Heart left ventricle (tissue), 13 donors: ENCODE data around the gene TNIK.

Experiments used
- POLR2A ChIP-seq, 2 donors: fragments of 450-650 bp; IDR thresholded peaks; one replicate each; pipeline ENCODE4 v1.6.1; 2017; ENCODE audit warnings: antibody characterized with exemption in 2 of 2, mild to moderate bottlenecking in 2 of 2, moderate library complexity in 2 of 2
- TF ChIP-seq, protein P1 (sequence below), 12 donors: fragments of 200-600 bp; sonication (generic) in 4 of 12; IDR thresholded peaks; one replicate each; pipeline versions ENCODE4 v1.5.0 to v1.8.0; 2018 to 2022; ENCODE audit warnings: antibody characterized with exemption in 12 of 12, mild to moderate bottlenecking in 5 of 12
- donor health status: ischemic (EF 13 %, LVEDD 7.1; RV severe dilation, severe dysfunction).
- donor health status: DM: no; HTN: yes; CAD: no.
- donor health status: DM: no; HTN: no; CAD: no.
- donor health status: ischemic (EF 25% LVEDD 6.9; RV normal size, moderate dysfunction).
- donor health status: ischemic (EF 25% LVEDD 5.7; RV mildly dilated, moderate dysfunction).
- donor health status: ischemic (EF 35%, LVEDD 5.7; RV mildly dilated, moderate dysfunction).
- donor health status: nonischemic (EF 11% LVEDD 7.7; RV severe dilation, severe dysfunction).
- donor health status: DM: yes; HTN: yes; CAD: no.
- donor health status: PGD.
- donor health status: ischemic (EF 29% LVEDD 5.4; RV normal size, mild dysfunction).
- donor health status: nonischemic (EF 23%, LVEDD 6.1; RV moderate dilation, normal function).

DNA sequence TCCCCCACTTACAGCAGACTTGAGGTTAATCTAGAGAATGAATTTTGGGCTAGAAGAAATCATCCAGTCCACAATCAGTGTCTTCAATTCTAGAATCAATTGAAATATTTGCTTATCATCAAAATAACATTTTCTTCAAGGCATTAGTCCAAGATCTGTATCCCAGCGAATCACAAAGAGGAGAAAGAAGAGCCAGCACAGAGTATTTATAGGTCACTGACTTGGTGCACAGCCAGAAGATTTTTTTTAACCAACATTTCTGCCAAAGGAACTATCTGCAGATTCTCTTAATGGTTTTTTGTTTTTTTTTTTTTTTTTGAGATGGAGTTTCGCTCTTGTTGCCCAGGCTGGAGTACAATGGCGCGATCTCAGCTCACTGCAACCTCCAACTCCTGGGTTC, 178.2 kb downstream of the TNIK start:
- TF ChIP-seq, protein P1, sequence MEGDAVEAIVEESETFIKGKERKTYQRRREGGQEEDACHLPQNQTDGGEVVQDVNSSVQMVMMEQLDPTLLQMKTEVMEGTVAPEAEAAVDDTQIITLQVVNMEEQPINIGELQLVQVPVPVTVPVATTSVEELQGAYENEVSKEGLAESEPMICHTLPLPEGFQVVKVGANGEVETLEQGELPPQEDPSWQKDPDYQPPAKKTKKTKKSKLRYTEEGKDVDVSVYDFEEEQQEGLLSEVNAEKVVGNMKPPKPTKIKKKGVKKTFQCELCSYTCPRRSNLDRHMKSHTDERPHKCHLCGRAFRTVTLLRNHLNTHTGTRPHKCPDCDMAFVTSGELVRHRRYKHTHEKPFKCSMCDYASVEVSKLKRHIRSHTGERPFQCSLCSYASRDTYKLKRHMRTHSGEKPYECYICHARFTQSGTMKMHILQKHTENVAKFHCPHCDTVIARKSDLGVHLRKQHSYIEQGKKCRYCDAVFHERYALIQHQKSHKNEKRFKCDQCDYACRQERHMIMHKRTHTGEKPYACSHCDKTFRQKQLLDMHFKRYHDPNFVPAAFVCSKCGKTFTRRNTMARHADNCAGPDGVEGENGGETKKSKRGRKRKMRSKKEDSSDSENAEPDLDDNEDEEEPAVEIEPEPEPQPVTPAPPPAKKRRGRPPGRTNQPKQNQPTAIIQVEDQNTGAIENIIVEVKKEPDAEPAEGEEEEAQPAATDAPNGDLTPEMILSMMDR (IDR thresholded peaks at IDR 0.05) = no peak
- no peak for TF ChIP-seq POLR2A (IDR thresholded peaks at IDR 0.05)
